Calu3 (cell line): ENCODE results near the gene ZYG11B. TPM values are rescaled to one million over a fixed set of nuclear protein-coding genes. Genes with fewer than 3 reads are reported as not detected.
"Not testable (repeated sequence)": the region's sequence is repeated elsewhere in the genome, so short reads cannot be mapped to it uniquely, and the experiment has no call there.

Experiments
- BruUV-seq: library from RNA; stranded (reverse); fragments of 400-500 nt; replicated peaks from 2 replicates; lab custom pipeline; 2021; lab: Mats Ljungman, UMichigan
- CTCF ChIA-PET: fragments of 300-600 bp; sonication (Branson Sonifier 250); formaldehyde crosslinking; loops from one replicate; lab custom pipeline; 2022; ENCODE audit warnings: antibody characterized with exemption; lab: Charles Lee
- DNase-seq: peaks from one replicate; pipeline ENCODE4 v3.0.0; 2022
- H3K27ac Mint-ChIP-seq: one replicate; pipeline ENCODE4 v1.8.0; 2022; ENCODE audit warnings: mixed read lengths; ENCODE audit not compliant: unreplicated experiment
- H3K27me3 Mint-ChIP-seq: one replicate; pipeline ENCODE4 v1.8.0; 2022; ENCODE audit warnings: mixed read lengths; ENCODE audit not compliant: unreplicated experiment
- H3K36me3 Mint-ChIP-seq: one replicate; pipeline ENCODE4 v1.8.0; 2022; ENCODE audit warnings: mild to moderate bottlenecking, moderate library complexity, mixed read lengths; ENCODE audit not compliant: insufficient read depth, unreplicated experiment
- H3K4me1 Mint-ChIP-seq: one replicate; pipeline ENCODE4 v1.8.0; 2022; ENCODE audit warnings: mild to moderate bottlenecking, low read depth, mixed read lengths; ENCODE audit not compliant: unreplicated experiment
- H3K4me3 Mint-ChIP-seq: one replicate; pipeline ENCODE4 v1.8.0; 2022; ENCODE audit warnings: mild to moderate bottlenecking, low read depth, moderate library complexity, mixed read lengths; ENCODE audit not compliant: unreplicated experiment
- H3K9me3 Mint-ChIP-seq: one replicate; pipeline ENCODE4 v1.8.0; 2022; ENCODE audit warnings: low read depth, mixed read lengths; ENCODE audit not compliant: unreplicated experiment
- CTCF ChIP-seq: fragments of 200-600 bp; IDR thresholded peaks from one replicate; pipeline ENCODE4 v1.8.0; 2022; ENCODE audit warnings: antibody characterized with exemption; ENCODE audit not compliant: unreplicated experiment
- intact Hi-C: fragments of 100-400 bp; cut with micrococcal nuclease; formaldehyde crosslinking; loops from one replicate; pipeline ENCODE4 v1.10.0; 2022; ENCODE audit not compliant: unreplicated experiment
- total RNA-seq: library from RNA; stranded (reverse); gene quantifications from 2 replicates; pipeline ENCODE4 v1.2.3, GENCODE V29; 2022

The ZYG11B gene
- total RNA-seq, 1 experiment from 2014 or later: 14.8 TPM

- BruUV-seq, H3K4me3 Mint-ChIP-seq, H3K4me1 Mint-ChIP-seq, H3K27ac Mint-ChIP-seq, H3K27me3 Mint-ChIP-seq, H3K9me3 Mint-ChIP-seq: not testable (repeated sequence)
- intact Hi-C loops: loop anchor here (5.0 to 10.0 kb wide), 3 partner anchors 134 to 282 kb away; partner anchors contain the start of genes ORC1, PRPF38A and TUT4
- TF ChIP-seq CTCF: peak; percentile 89
- CTCF ChIA-PET: interaction anchor here (0.6 to 1.2 kb wide), 3 partner anchors 10 to 214 kb away, joined by 3 to 7 read pairs (median 7); partner anchors contain the start of gene TUT4
- peaks cover 54% of the 10 kb centered on the region for H3K36me3 Mint-ChIP-seq
- peak; percentile 74 for DNase-seq
Observed at GRCh38 chr1:52686261-52686751, 39.9 kb upstream of the ZYG11B start.

GRCh38 chr1:52686830-52687229 lies 39.4 kb upstream of the ZYG11B start:
- no peak for DNase-seq
- no peak overlapping the region for H3K4me3 Mint-ChIP-seq
- H3K27me3 Mint-ChIP-seq: no peaks in the 10 kb centered on the region
- no peak for TF ChIP-seq CTCF
- CTCF ChIA-PET: interaction anchor here (1.0 to 1.2 kb wide), 2 partner anchors 9 to 134 kb away, joined by 7 read pairs; partner anchors contain the start of gene TUT4
- no peaks in the 10 kb centered on the region for H3K9me3 Mint-ChIP-seq
- H3K36me3 Mint-ChIP-seq: peaks cover 60% of the 10 kb centered on the region
- H3K27ac Mint-ChIP-seq: no peak overlapping the region
- no peaks in the 10 kb centered on the region for H3K4me1 Mint-ChIP-seq
- no TSS peak for BruUV-seq
- intact Hi-C loops: loop anchor here (5.0 to 10.0 kb wide), 3 partner anchors 135 to 282 kb away; partner anchors contain the start of genes ORC1, PRPF38A and TUT4

GRCh38 chr1:52691821-52692220 lies 34.4 kb upstream of the ZYG11B start:
- Mint-ChIP-seq H3K27me3 (no peaks in the 10 kb centered on the region), H3K27ac (no peak overlapping the region), H3K4me3 (no peak overlapping the region), H3K9me3 (peaks cover 2% of the 10 kb centered on the region), H3K36me3 (peaks cover 48% of the 10 kb centered on the region), H3K4me1 (peaks cover 7% of the 10 kb centered on the region)
- DNase-seq: no peak
- intact Hi-C loops: no loop called here
- CTCF ChIA-PET: interaction anchor here (0.7 to 1.1 kb wide), 2 partner anchors 17 to 454 kb away, joined by 3 read pairs; no protein-coding TSS in a partner anchor
- no peak for TF ChIP-seq CTCF
- no TSS peak for BruUV-seq

- peaks cover 7% of the 10 kb centered on the region for H3K4me1 Mint-ChIP-seq
- CTCF ChIA-PET: no interaction called here
- no peak overlapping the region for H3K4me3 Mint-ChIP-seq
- H3K9me3 Mint-ChIP-seq: peaks cover 2% of the 10 kb centered on the region
- H3K27ac Mint-ChIP-seq: no peak overlapping the region
- DNase-seq: no peak
- peaks cover 48% of the 10 kb centered on the region for H3K36me3 Mint-ChIP-seq
- TF ChIP-seq CTCF: no peak
- no peaks in the 10 kb centered on the region for H3K27me3 Mint-ChIP-seq
- intact Hi-C loops: no loop called here
- BruUV-seq: no TSS peak
Observed at GRCh38 chr1:52692697-52693096, 33.6 kb upstream of the ZYG11B start.

- intact Hi-C loops: not testable (repeated sequence)
Observed at GRCh38 chr1:52693351-52693750, 32.9 kb upstream of the ZYG11B start.

More at GRCh38 chr1:52693351-52693750, 32.9 kb upstream of the ZYG11B start:
- H3K27ac Mint-ChIP-seq, DNase-seq, H3K4me1 Mint-ChIP-seq, BruUV-seq, H3K27me3 Mint-ChIP-seq, H3K9me3 Mint-ChIP-seq, H3K4me3 Mint-ChIP-seq, CTCF ChIA-PET: not testable (repeated sequence)
- H3K36me3 Mint-ChIP-seq: peaks cover 49% of the 10 kb centered on the region
